CD4-positive, alpha-beta T cell treated with Interleukin-17A for 1 hour (primary cell): ENCODE data around the gene SPP2.

Experiments
- DNase-seq: peaks from one replicate; pipeline ENCODE4 v3.0.0-alpha.2; 2020

The SPP2 gene

DNA sequence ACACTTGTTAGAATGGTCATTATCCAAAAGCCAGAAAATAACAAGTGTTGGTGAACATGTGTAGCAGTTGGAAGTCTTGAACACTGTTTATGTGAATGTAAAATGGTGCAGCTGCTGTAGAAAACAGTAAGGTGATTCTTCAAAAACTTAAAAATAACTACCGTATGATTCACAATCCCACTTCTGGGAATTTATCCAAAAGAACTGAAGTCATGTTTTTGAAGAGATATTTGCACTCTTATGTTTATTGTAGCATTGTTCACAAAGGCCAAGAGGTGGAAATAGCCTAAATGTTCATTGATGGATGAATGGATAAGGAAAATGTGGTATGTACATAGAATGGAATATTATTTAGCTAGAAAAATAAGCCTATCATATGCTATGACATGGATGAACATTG lies 6.3 kb upstream of the SPP2 start:
- DNase-seq: no peak

DNA sequence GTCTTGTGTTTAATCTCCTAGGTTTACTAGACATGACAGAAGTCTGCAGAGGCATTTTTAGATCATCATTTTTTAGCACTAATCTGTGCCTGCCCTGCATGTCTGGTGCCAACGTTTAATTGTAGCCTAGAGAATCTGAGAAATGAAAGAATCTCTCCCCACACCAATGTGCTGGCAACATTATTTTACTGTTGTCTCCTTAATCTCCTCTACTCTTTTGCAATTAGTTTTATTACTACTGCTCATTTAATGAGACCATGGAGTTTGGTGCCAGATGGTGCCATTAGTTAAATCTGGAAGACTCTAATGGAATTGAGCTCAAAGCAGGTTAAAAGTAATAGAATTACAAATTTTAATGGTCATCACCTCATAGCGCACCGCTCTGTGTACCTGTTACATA lies 4.0 kb upstream of the SPP2 start:
- no peak for DNase-seq

- no peak for DNase-seq
These were observed 3.1 kb upstream of the SPP2 start for GRCh38 chr2:234047361-234047760.

DNA sequence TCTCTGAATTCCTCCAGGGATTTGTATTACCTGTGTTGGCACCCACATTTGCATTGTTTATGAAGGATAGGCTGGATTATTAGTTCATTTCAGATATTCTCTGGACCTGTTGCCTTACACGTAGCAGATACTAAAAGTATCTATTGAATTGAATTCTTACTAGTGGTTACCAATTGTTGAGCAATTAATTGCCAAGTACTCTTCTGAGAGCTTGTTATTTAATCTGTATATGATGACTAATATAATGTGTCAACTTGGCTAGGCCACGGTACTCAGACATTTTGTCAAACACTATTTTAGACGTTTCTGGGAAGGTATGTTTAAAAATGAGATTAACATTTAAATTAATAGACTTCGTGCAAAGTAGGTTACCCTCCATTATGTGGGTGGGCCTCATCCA lies 2.5 kb upstream of the SPP2 start:
- DNase-seq: no peak

- DNase-seq: no peak
These were observed 1.0 kb downstream of the SPP2 start for GRCh38 chr2:234051374-234052070.

DNA sequence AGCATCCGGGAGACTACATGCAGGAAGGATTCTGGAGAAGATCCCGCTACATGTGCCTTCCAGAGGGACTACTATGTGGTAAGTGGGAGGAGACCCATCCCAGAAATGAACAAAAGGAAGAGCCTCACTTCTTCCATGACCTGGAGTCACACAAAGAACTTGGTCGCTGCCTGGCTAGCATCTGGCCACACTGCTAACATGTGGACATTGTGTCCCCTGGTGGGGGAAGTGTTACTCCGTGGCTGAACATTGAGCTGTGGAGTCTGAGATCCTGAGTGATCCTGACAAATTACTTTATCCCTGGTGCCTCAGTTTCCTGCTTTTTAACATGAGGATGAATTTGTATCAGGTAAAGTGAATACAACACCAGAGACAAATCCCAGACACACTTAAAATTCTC lies 8.4 kb downstream of the SPP2 start:
- DNase-seq: no peak

DNA sequence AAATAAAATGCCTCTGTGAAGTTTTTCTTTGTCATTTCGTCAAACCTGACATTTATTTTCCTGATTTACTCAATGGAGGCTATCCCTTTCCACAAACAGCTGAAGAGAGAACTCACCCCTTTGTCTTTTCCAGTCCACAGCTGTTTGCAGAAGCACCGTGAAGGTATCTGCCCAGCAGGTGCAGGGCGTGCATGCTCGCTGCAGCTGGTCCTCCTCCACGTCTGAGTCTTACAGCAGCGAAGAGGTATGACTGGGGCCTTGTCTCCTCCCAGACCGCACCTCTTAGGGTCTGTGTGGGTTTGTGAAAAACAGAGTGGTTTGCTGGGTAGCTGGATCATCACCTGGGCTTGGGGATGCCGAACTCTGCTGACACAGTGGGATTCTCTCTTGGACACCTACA lies 9.7 kb downstream of the SPP2 start:
- no peak for DNase-seq

DNA sequence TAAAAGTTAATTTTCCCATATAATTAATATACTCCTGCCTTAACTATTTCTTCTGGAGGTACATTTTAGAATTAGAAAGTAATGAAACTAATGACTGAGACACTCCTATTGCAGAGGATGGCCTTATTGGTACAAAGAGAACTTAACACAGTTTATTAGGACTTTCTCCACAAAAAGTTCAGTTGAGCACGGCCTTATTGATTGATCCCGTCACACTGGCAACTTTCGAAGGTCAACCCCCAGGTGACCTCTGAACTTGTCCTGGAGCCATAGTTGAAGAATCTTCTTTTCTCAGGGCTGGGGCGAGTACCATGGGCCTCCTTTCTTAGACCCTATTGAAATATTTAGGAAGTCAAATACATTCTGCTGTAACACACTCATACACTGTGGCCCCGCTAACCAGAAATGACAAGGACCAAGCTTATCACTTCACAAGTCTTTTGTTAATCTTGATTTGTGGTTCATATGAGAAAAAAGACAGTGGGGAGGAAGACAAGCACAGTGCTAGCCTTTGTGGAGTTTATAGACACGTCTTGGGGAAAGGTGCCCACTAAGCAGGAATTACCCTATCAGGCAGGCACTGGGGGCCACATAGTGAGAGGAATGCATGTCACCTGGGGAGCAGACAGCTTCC lies 11.2 kb downstream of the SPP2 start:
- peak; percentile 12 for DNase-seq

DNA sequence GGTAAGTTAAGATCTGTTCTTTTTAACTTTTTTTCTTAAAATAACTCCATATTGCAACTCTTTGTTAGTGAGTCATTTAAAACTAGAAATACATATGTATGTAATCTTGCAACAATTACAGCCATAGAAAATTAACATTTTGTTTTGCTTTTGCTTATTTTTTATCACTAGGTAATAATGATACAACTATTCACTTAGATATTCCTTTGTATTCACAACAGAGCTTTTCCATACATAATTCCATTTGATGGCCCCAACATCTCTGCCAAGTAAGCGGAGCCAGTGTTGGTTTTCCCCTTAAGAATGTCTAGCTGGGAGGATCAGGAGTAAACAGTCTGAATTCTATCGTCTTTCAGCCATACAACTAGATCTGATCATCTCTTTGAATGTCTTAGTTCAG lies 16.1 kb downstream of the SPP2 start:
- DNase-seq: no peak

DNA sequence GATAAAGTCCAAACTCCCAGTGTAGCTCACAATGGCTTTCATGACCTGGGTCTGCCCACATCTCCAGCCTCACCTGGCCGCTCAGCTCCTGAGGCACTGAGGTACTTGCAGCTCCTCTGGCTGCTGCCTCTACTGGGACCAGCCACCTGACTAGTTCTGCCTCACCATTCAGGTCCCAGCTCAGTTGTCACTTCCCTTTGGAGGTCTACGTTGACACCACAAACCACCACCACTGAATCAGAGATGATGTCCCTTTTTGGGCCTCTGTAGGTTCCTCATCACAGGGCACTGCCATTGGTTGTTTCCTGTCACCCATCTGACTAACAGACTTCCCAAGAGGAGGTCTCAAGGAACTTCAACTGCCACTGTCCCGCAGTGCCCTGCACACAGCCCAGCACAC lies 21.2 kb downstream of the SPP2 start:
- peak; percentile 31 for DNase-seq

DNA sequence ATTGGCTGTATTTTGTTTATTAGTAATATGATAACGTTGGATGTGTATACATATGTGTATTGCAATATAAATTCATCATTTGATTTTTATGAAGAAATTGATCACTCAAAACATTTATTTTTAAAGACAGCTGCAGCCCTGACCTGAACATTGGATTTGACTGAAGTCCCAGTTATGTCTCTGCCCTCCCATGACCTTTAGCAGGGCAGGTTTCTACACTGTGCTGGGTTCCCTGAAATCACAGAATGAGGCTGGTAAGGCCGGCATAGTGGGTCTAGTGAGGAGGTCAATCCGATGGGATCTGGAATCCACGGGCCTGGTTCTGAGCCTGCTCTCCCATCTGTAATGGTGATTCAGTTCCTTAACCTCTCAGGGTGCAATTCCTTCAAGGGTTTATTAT lies 22.0 kb downstream of the SPP2 start:
- no peak for DNase-seq

- DNase-seq: no peak
These were observed 24.4 kb downstream of the SPP2 start for GRCh38 chr2:234074751-234075517.

GRCh38 chr2:234075518-234075915 lies 25.0 kb downstream of the SPP2 start:
- no peak for DNase-seq

- DNase-seq: no peak
These were observed 25.4 kb downstream of the SPP2 start for GRCh38 chr2:234075947-234076346.

DNA sequence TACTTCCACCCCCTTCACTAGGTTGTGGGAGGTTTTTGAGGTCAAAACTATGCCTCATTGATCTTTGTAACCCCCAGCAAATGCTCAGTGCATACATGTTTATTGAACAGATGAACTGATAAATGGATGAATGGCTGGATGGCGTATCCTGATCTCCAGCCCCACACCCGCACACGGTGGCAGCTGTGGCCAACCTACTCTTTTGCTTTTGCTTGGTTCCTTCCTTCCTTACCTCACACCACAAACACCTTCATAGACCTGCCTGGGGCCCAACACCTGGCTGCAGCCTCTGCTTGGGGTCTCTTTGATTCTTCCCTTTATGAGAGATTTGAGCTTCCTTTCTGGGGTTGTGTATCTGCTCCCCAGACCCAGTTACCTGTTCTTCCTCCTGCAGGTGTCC lies 25.9 kb downstream of the SPP2 start:
- DNase-seq: no peak

GRCh38 chr2:234078129-234078528 lies 27.6 kb downstream of the SPP2 start:
- DNase-seq: no peak

DNA sequence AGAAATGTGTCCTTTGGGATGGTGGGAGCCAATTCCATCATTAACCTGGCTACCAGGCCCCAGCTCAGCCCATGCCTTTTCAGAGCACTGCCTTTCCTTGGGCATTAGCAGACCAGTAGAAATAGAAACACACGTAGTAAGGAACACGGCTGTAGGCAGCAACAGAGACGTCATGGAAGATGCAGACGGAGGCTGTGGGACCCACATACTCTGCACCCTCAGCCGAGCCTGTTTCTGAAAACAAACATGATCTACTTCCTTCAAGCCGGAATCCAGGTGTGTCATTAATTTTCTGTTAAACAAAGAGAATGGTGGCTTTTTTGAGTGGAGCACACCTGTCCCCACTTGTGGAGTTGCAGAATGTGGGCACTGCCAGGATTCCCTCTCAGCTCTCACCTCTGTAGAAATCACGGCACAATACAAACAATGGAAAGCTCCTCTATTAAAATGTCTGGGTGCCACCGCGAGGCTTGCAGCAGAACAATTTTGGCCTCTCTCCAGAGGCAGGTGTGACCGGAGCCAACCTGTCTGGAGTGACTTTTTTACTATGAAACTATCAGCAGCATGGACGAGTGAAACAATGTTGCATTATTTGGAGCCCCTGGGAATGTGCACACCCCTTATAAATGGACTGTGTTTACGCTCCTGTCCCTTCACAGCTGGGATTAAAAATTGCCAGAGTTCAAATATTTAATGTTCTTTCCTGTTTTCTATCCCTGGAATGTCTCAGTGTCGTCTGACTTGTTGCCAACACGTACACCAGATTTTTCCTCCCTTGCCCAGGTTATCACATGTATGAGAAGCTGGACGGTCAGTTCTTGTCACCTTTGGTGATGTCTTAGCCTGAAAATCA lies 31.7 kb downstream of the SPP2 start:
- DNase-seq: no peak

- no peak for DNase-seq
These were observed 33.3 kb downstream of the SPP2 start for GRCh38 chr2:234083572-234084348.

DNA sequence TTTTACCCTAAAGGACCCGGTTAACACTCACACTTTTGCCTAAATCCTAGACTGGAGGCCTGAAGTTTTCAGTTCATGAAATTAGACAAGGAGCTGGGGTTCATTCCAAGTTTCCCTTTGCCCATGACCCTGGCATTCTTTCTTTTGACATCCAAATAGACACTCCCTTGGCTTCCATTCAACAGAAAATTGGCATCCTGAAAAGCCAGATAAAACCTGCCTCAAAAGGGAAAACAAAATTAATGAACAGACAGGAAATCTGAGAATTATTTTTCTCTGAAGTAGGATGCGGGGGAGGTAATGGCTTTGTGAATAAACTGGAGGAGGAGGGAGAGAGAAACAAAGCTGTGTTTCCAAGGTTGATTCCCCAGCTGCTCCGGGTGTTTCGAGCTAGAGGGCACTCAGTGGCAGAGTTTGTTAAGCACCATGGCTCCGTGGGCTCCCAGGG lies 41.0 kb downstream of the SPP2 start:
- DNase-seq: no peak

GRCh38 chr2:234091883-234092282 lies 41.4 kb downstream of the SPP2 start:
- DNase-seq: no peak

DNA sequence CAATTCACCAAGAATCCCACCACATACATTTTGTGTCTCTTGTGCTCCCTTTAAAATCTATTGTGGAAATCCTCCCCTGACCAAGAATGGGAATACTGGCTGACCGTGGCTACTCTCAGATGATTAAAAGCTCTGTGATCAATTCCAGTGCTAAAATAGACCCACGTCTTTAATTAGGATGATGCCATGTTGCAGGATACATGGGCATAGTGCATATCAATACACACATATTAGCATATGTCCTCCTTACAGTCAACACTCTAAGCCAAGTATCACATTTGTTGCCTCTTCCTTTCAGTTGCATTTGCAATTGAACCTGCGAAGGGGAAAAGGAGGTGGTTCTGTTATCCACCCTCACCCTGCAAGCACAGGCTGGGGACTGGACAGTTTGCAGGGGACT lies 41.8 kb downstream of the SPP2 start:
- no peak for DNase-seq

- no peak for DNase-seq
These were observed 44.8 kb downstream of the SPP2 start for GRCh38 chr2:234095301-234095700.
